Right lung (tissue), 5 donors: Measurements from ENCODE around the gene PDGFD. TPM values are rescaled to one million over a fixed set of nuclear protein-coding genes. Genes with fewer than 3 reads are reported as not detected.
"Not testable (repeated sequence)": the region's sequence is repeated elsewhere in the genome, so short reads cannot be mapped to it uniquely, and the experiment has no call there.

ENCODE experiments used
- DNase-seq, 2 donors: peaks; one replicate each; pipeline ENCODE4 v3.0.0-alpha.2; 2013
- polyA plus RNA-seq, 5 donors: library from polyadenylated mRNA; unstranded; fragments of 120-200 nt; gene quantifications; one replicate each; pipeline versions ENCODE4 v1.2.1 to v1.2.3, GENCODE V29; 2013; ENCODE audit warnings: inconsistent platforms in 1 of 5, low replicate concordance in 1 of 5; ENCODE audit not compliant: insufficient read length in 5 of 5, insufficient read depth in 1 of 5

The PDGFD gene
- polyA plus RNA-seq, 5 donors: 4.3 to 7.6 (median 6.0) TPM

- no peak for DNase-seq
Measured at GRCh38 chr11:104057908-104058307, 106.0 kb downstream of the PDGFD start.

GRCh38 chr11:104055596-104055995 lies 108.4 kb downstream of the PDGFD start:
- DNase-seq: no peak

GRCh38 chr11:104054911-104055529 lies 108.9 kb downstream of the PDGFD start:
- DNase-seq: no peak

- no peak for DNase-seq
Measured at GRCh38 chr11:104053743-104054478, 110.0 kb downstream of the PDGFD start.

- DNase-seq: no peak
Measured at GRCh38 chr11:104051778-104052177, 112.2 kb downstream of the PDGFD start.

GRCh38 chr11:104049116-104049515 lies 114.8 kb downstream of the PDGFD start:
- DNase-seq: no peak

- not testable (repeated sequence) for DNase-seq
Measured at GRCh38 chr11:104046858-104047257, 117.1 kb downstream of the PDGFD start.

- no peak for DNase-seq
Measured at GRCh38 chr11:104046331-104046730, 117.6 kb downstream of the PDGFD start.

- no peak for DNase-seq
Measured at GRCh38 chr11:104043678-104044239, 120.2 kb downstream of the PDGFD start.

GRCh38 chr11:104043142-104043541 lies 120.8 kb downstream of the PDGFD start:
- no peak for DNase-seq

- no peak for DNase-seq
Measured at GRCh38 chr11:104041792-104042191, 122.2 kb downstream of the PDGFD start.

- no peak for DNase-seq
Measured at GRCh38 chr11:104036995-104037394, 127.0 kb downstream of the PDGFD start.

GRCh38 chr11:104036588-104036987 lies 127.4 kb downstream of the PDGFD start, which contains the start of gene DDI1:
DDI1 (plus strand) TSS chr11:104036640; CDS start chr11:104036823, 183 bp downstream.
- DNase-seq: no peak

GRCh38 chr11:104033561-104033960 lies 130.4 kb downstream of the PDGFD start:
- no peak for DNase-seq

GRCh38 chr11:104033134-104033533 lies 130.8 kb downstream of the PDGFD start:
- no peak for DNase-seq

GRCh38 chr11:104028476-104029263 lies 135.3 kb downstream of the PDGFD start:
- no peak for DNase-seq

GRCh38 chr11:104024572-104024971 lies 139.4 kb downstream of the PDGFD start:
- DNase-seq: no peak

- DNase-seq: no peak
Measured at GRCh38 chr11:104015649-104016415, 148.1 kb downstream of the PDGFD start.

- no peak for DNase-seq
Measured at GRCh38 chr11:104011044-104011443, 152.9 kb downstream of the PDGFD start.

GRCh38 chr11:104009744-104010143 lies 154.2 kb downstream of the PDGFD start:
- no peak for DNase-seq

- DNase-seq: no peak
Measured at GRCh38 chr11:104005234-104005855, 158.6 kb downstream of the PDGFD start.
